OCI-LY7 (cell line): ENCODE data around the gene FRMD6.

Experiments
- CTCF ChIP-seq: fragments of 200-600 bp; sonication (generic); conservative IDR thresholded peaks from 2 replicates; pipeline ENCODE4 v1.5.1; 2014; ENCODE audit warnings: mild to moderate bottlenecking, antibody characterized with exemption, low read length, moderate library complexity, mixed read lengths
- EZH2phosphoT487 ChIP-seq: fragments of 200-600 bp; sonication (generic); IDR thresholded peaks from 2 replicates; pipeline ENCODE4 v1.6.1; 2018; ENCODE audit warnings: low read depth, borderline replicate concordance, mild to moderate bottlenecking, mixed run types, antibody characterized with exemption, low read length, moderate library complexity, mixed read lengths

- TF ChIP-seq CTCF (no peak), EZH2phosphoT487 (no peak)
Observed at GRCh38 chr14:51626788-51627187, 24.9 kb upstream of the FRMD6 start.
